ENCODE data around the gene GPS2. TPM values are rescaled to one million over a fixed set of nuclear protein-coding genes. Genes with fewer than 3 reads are reported as not detected.

GPS2 gene
- total and polyA plus RNA-seq, 10 of the 15 experiments (the other 5 are each of a cell fraction or from before 2014, with no cell fraction given), result 10.2 to 96.4 (median 42.5) TPM

GRCh38 chr17:7352503-7352889 is 37.3 kb upstream of the GPS2 start (continued):
- TF ChIP-seq USF2 (IDR thresholded peaks at IDR 0.05; ENCODE audit: borderline replicate concordance, low read depth, low read length), result no peak

DNA sequence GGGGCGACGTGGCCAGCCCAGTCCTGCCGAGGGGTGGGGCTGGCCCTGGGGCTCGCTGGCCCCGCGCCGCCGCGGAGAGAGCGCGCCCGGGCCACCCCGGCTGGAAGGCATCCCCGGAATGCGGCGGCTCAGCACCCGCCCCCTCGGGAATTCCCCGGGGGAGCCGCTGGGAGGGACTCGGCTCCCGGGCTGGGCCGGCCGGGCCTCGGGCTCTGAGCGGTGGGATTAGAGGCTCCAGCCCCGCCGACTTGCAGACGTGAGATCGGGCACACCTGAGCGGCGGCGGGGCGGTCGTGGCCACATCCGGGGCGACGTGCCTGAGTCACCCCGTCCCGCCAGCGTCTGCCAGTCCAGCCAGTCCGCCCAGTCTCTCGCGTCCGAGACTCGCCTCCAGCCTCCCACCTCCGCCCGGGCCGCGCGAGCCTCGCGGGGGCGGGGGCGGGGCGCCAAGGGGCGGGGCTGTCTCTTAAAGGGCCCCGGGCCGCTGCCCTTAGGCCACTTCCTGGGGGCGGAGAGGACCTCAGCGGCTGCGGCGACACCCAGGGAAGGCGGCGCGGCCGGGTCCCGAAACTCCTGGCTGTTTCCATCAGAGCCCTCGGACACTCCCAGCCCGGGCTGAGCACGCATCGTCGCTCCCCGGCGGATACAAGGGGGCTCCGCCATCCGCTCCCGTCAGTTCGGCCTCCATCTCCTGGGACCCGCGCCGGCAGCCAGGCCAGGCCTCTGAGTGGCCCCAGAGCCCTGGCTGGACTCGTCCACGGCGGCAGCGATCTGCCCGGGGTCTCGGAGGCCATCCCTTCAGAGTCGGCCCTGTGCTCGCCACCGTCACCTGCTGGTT is 36.7 kb upstream of the GPS2 start, which contains the start of gene KCTD11:
Gene KCTD11 (plus strand): TSS at position 498 of the 838 bp plus-strand sequence.
- H3K4me3 ChIP-seq, result peak within 1 kb of the TSS; percentile 88
- SMC1A ChIA-PET (ENCODE audit: uncharacterized antibody, unreplicated experiment), result interaction anchor here (1.4 to 4.8 kb wide), 3 partner anchors 14 to 16 kb away, joined by 3 to 33 read pairs (median 4); partner anchors contain the start of gene ACAP1
- TF ChIP-seq CTCF (IDR thresholded peaks at IDR 0.05 in 2 of 3, conservative IDR thresholded peaks at IDR 0.05 in 1 of 3; ENCODE audit: control insufficient read depth in 2 of 3, extremely low read depth in 1 of 3, insufficient read depth in 1 of 3, low read depth in 3 of 3, low read length in 3 of 3) (peak in 2 of 3 experiments; percentile 55 to 59; a peak in 3 of 6 replicates), ZZZ3 (IDR thresholded peaks at IDR 0.05; ENCODE audit: control insufficient read depth, insufficient read length, low read depth) (no peak), RELB (IDR thresholded peaks at IDR 0.05; ENCODE audit: low read depth) (peak; percentile 63; the same call in 1 of the 2 replicates), CEBPB (IDR thresholded peaks at IDR 0.05; ENCODE audit: borderline replicate concordance in 1 of 2, low read depth in 2 of 2, low read length in 2 of 2) (no peak)
- TF ChIP-seq, protein P1, sequence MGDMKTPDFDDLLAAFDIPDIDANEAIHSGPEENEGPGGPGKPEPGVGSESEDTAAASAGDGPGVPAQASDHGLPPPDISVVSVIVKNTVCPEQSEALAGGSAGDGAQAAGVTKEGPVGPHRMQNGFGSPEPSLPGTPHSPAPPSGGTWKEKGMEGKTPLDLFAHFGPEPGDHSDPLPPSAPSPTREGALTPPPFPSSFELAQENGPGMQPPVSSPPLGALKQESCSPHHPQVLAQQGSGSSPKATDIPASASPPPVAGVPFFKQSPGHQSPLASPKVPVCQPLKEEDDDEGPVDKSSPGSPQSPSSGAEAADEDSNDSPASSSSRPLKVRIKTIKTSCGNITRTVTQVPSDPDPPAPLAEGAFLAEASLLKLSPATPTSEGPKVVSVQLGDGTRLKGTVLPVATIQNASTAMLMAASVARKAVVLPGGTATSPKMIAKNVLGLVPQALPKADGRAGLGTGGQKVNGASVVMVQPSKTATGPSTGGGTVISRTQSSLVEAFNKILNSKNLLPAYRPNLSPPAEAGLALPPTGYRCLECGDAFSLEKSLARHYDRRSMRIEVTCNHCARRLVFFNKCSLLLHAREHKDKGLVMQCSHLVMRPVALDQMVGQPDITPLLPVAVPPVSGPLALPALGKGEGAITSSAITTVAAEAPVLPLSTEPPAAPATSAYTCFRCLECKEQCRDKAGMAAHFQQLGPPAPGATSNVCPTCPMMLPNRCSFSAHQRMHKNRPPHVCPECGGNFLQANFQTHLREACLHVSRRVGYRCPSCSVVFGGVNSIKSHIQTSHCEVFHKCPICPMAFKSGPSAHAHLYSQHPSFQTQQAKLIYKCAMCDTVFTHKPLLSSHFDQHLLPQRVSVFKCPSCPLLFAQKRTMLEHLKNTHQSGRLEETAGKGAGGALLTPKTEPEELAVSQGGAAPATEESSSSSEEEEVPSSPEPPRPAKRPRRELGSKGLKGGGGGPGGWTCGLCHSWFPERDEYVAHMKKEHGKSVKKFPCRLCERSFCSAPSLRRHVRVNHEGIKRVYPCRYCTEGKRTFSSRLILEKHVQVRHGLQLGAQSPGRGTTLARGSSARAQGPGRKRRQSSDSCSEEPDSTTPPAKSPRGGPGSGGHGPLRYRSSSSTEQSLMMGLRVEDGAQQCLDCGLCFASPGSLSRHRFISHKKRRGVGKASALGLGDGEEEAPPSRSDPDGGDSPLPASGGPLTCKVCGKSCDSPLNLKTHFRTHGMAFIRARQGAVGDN (IDR thresholded peaks at IDR 0.05), result peak; percentile 57; the same call in 1 of the 2 replicates
- TF ChIP-seq, protein P2, sequence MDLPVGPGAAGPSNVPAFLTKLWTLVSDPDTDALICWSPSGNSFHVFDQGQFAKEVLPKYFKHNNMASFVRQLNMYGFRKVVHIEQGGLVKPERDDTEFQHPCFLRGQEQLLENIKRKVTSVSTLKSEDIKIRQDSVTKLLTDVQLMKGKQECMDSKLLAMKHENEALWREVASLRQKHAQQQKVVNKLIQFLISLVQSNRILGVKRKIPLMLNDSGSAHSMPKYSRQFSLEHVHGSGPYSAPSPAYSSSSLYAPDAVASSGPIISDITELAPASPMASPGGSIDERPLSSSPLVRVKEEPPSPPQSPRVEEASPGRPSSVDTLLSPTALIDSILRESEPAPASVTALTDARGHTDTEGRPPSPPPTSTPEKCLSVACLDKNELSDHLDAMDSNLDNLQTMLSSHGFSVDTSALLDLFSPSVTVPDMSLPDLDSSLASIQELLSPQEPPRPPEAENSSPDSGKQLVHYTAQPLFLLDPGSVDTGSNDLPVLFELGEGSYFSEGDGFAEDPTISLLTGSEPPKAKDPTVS (IDR thresholded peaks at IDR 0.05; ENCODE audit: low read depth, low read length), result no peak

More for the DNA sequence above, 36.7 kb upstream of the GPS2 start, which contains the start of gene KCTD11:
- RAD21 ChIA-PET (ENCODE audit: unreplicated experiment), result interaction anchor here (0.8 to 5.0 kb wide), 6 partner anchors 15 to 114 kb away, joined by 3 to 45 read pairs (median 4); partner anchors contain the start of genes ACAP1, NEURL4 and TMEM256
- intact Hi-C loops (cut with micrococcal nuclease; ENCODE audit: unreplicated experiment) (loop anchor here (5.0 kb wide), 1 partner anchor 85 kb away; the partner anchor contains the start of genes FGF11 and TMEM102), in situ Hi-C loops (cut with MboI) (no loop called here)
- no TSS peak for BruUV-seq (replicated peaks)
- CTCF ChIA-PET, result interaction anchor here (0.7 to 4.4 kb wide), 7 partner anchors 12 to 335 kb away, joined by 3 to 34 read pairs (median 4); partner anchors contain the start of genes ACAP1 and TP53
- Histone ChIP-seq H3K9me3 (replicated peaks; ENCODE audit: control insufficient read depth, insufficient read depth, low read length) (no peaks in the 10 kb centered on the region), H3K9ac (ENCODE audit: control insufficient read depth, insufficient read depth, low read length) (peak within 1 kb of the TSS; percentile 62), H3K27ac (ENCODE audit: control insufficient read depth, insufficient read depth) (peak within 1 kb of the TSS; percentile 59), H3K36me3 (ENCODE audit: control insufficient read depth in 2 of 2, insufficient read depth in 2 of 2, low read length in 1 of 2) (peaks cover 4 to 8% of the 10 kb centered on the region in 2 experiments; a peak in 3 of 4 replicates), H3K79me2 (ENCODE audit: control insufficient read depth, insufficient read depth, low read length) (peaks cover 7% of the 10 kb centered on the region), H3K27me3 (replicated peaks in 1 of 2; ENCODE audit: control insufficient read depth in 2 of 2, insufficient read depth in 2 of 2, low read length in 1 of 2) (no peaks in the 10 kb centered on the region), H2AFZ (ENCODE audit: control insufficient read depth, low read depth, low read length) (peak within 1 kb of the TSS; percentile 34), H4K20me1 (ENCODE audit: control insufficient read depth, insufficient read depth) (no peaks in the 10 kb centered on the region), H3K4me2 (ENCODE audit: control insufficient read depth, insufficient read depth) (peak within 1 kb of the TSS; percentile 93), H3K4me1 (ENCODE audit: control insufficient read depth, insufficient read depth, low read length) (peaks cover 23% of the 10 kb centered on the region)
- POLR2A ChIA-PET, result interaction anchor here (0.5 to 5.2 kb wide), 4 partner anchors 9 to 22 kb away, joined by 10 to 52 read pairs (median 22); partner anchors contain the start of genes ACAP1 and NEURL4
- FAIRE-seq (no peak), DNase-seq (ENCODE audit: low read depth, low spot score) (no peak), ATAC-seq (peak; percentile 81)
- WGBS (ENCODE audit: insufficient coverage, insufficient replicate concordance, low lambda C conversion rate, missing lambda C conversion rate), result 1% methylated on average over 62 of the region's 91 CpGs

Data from GM12878 (cell line).